HEK293 (cell line): ENCODE data around the gene PGAM4.

Experiments
- HOXA7 ChIP-seq: sonication (generic); formaldehyde crosslinking; IDR thresholded peaks from 2 replicates; pipeline ENCODE4 v1.8.1; 2022; ENCODE audit warnings: missing genetic modification reagents, borderline replicate concordance
- SP2 ChIP-seq: fragments of 450-650 bp; formaldehyde crosslinking; IDR thresholded peaks from 2 replicates; pipeline ENCODE4 v1.5.1; 2016; ENCODE audit warnings: missing biosample characterization, missing genetic modification characterization
- ZNF140 ChIP-seq: fragments of 450-650 bp; formaldehyde crosslinking; IDR thresholded peaks from 2 replicates; pipeline ENCODE4 v1.5.1; 2016; ENCODE audit warnings: missing biosample characterization, missing genetic modification characterization
- ZNF202 ChIP-seq: fragments of 450-650 bp; formaldehyde crosslinking; IDR thresholded peaks from 2 replicates; pipeline ENCODE4 v1.5.1; 2016; ENCODE audit warnings: missing biosample characterization, missing genetic modification characterization, borderline replicate concordance
- ZNF398 ChIP-seq: fragments of 450-650 bp; formaldehyde crosslinking; IDR thresholded peaks from 2 replicates; pipeline ENCODE4 v1.5.1; 2017; ENCODE audit warnings: missing biosample characterization, missing genetic modification characterization
- TF ChIP-seq, protein P1 (sequence below): fragments of 450-650 bp; formaldehyde crosslinking; IDR thresholded peaks from 2 replicates; pipeline ENCODE4 v1.5.1; 2016; ENCODE audit warnings: missing biosample characterization, missing genetic modification characterization

GRCh38 chrX:77966361-77966760 is 3.1 kb downstream of the PGAM4 start:
- TF ChIP-seq, protein P1, sequence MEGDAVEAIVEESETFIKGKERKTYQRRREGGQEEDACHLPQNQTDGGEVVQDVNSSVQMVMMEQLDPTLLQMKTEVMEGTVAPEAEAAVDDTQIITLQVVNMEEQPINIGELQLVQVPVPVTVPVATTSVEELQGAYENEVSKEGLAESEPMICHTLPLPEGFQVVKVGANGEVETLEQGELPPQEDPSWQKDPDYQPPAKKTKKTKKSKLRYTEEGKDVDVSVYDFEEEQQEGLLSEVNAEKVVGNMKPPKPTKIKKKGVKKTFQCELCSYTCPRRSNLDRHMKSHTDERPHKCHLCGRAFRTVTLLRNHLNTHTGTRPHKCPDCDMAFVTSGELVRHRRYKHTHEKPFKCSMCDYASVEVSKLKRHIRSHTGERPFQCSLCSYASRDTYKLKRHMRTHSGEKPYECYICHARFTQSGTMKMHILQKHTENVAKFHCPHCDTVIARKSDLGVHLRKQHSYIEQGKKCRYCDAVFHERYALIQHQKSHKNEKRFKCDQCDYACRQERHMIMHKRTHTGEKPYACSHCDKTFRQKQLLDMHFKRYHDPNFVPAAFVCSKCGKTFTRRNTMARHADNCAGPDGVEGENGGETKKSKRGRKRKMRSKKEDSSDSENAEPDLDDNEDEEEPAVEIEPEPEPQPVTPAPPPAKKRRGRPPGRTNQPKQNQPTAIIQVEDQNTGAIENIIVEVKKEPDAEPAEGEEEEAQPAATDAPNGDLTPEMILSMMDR (tag by site-specific recombination) = no peak
- TF ChIP-seq HOXA7 (CRISPR knock-in tag) = no peak
- TF ChIP-seq SP2 (tag by site-specific recombination) = no peak
- TF ChIP-seq ZNF202 (tag by site-specific recombination) = no peak
- TF ChIP-seq ZNF398 (tag by site-specific recombination) = no peak
- no peak for TF ChIP-seq ZNF140 (tag by site-specific recombination)
